Testis (tissue), 3 donors: ENCODE measurements around the gene FBXL17. TPM values are rescaled to one million over a fixed set of nuclear protein-coding genes. Genes with fewer than 3 reads are reported as not detected.

Experiments used
- DNase-seq: peaks from one replicate; pipeline ENCODE4 v3.0.0-alpha.2; 2019
- H3K27ac ChIP-seq, 2 donors: fragments of 200-600 bp; sonication (generic); one replicate each; pipeline ENCODE4 v1.5.1; 2019
- H3K27me3 ChIP-seq: fragments of 200-600 bp; sonication (generic); one replicate; pipeline ENCODE4 v1.5.1; 2019
- H3K36me3 ChIP-seq: fragments of 200-600 bp; sonication (generic); one replicate; pipeline ENCODE4 v1.5.1; 2017; ENCODE audit warnings: low read depth; ENCODE audit errors: missing control alignments
- H3K4me1 ChIP-seq: fragments of 200-600 bp; sonication (generic); one replicate; pipeline ENCODE4 v1.5.1; 2019
- H3K4me3 ChIP-seq, 2 donors: fragments of 200-600 bp; sonication (generic); one replicate each; pipeline ENCODE4 v1.5.1; 2017 to 2019
- H3K9me3 ChIP-seq: fragments of 200-600 bp; sonication (generic); one replicate; pipeline ENCODE4 v1.5.1; 2017
- CTCF ChIP-seq, 3 experiments: fragments of 450-650 bp in 2 of 3; fragments of 200-600 bp in 1 of 3; sonication (generic) in 1 of 3; IDR thresholded peaks; one replicate each; pipeline ENCODE4 v1.5.1; 2016 to 2019; ENCODE audit warnings: antibody characterized with exemption in 3 of 3, mild to moderate bottlenecking in 2 of 3, moderate library complexity in 1 of 3
- POLR2A ChIP-seq: fragments of 450-650 bp; IDR thresholded peaks from one replicate; pipeline ENCODE4 v1.6.1; 2017; ENCODE audit warnings: antibody characterized with exemption, mild to moderate bottlenecking, moderate library complexity
- WGBS, 2 donors: methylation state at CpG; one replicate each; pipeline ENCODE4 v1.1.5; 2018; 5-methylcytosine and 5-hydroxymethylcytosine counted together
- intact Hi-C: fragments of 100-400 bp; cut with DNase I; formaldehyde crosslinking; loops from one replicate; pipeline ENCODE4 v1.15.1; 2023; ENCODE audit warnings: low total_unique reads
- polyA plus RNA-seq: library from polyadenylated mRNA; stranded (reverse); fragments of 350-450 nt; fragmentation: Illumina TruSeq; extraction: RNeasy Lipid Tissue Mini Kit (QIAGEN cat#74804); gene quantifications from one replicate; pipeline ENCODE4 v1.2.3, GENCODE V29; 2014; ENCODE audit warnings: low read depth, low replicate concordance; ENCODE audit not compliant: insufficient read depth
- total RNA-seq, 2 donors: library from RNA; depleted of rRNA; stranded (reverse); fragments of >200 nt; gene quantifications; one replicate each; pipeline ENCODE4 v1.2.3, GENCODE V29; 2016

The FBXL17 gene
- total and polyA plus RNA-seq, 3 donors from 2014 or later: 20.7 to 25.1 (median 22.6) TPM

- DNase-seq: no peak
- no peaks in the 10 kb centered on the region for H3K9me3 ChIP-seq
- TF ChIP-seq CTCF (IDR thresholded peaks at IDR 0.05) (no peak), POLR2A (no peak)
- WGBS, 2 donors: 73 to 84% methylated on average over 3 of the region's 3 CpGs
- H3K4me1 ChIP-seq: no peaks in the 10 kb centered on the region
- H3K27ac ChIP-seq: no peak overlapping the region
- no peak overlapping the region for H3K4me3 ChIP-seq
- intact Hi-C loops: no loop called here
- no peaks in the 10 kb centered on the region for H3K27me3 ChIP-seq
- H3K36me3 ChIP-seq: no peaks in the 10 kb centered on the region
Measured at GRCh38 chr5:107817436-107817835, 564.5 kb downstream of the FBXL17 start.

GRCh38 chr5:107815109-107815508 is 566.8 kb downstream of the FBXL17 start:
- Histone ChIP-seq H3K27me3 (no peaks in the 10 kb centered on the region), H3K4me1 (no peaks in the 10 kb centered on the region), H3K36me3 (no peaks in the 10 kb centered on the region), H3K4me3 (no peak overlapping the region), H3K27ac (no peak overlapping the region), H3K9me3 (no peaks in the 10 kb centered on the region)
- DNase-seq: no peak
- intact Hi-C loops: no loop called here
- WGBS, 2 donors: 79 to 82% methylated on average over 6 to 10 of the region's 10 CpGs
- no peak for TF ChIP-seq POLR2A
- TF ChIP-seq CTCF (IDR thresholded peaks at IDR 0.05): no peak

GRCh38 chr5:107814183-107814827 is 567.6 kb downstream of the FBXL17 start:
- Histone ChIP-seq H3K36me3 (no peaks in the 10 kb centered on the region), H3K9me3 (no peaks in the 10 kb centered on the region), H3K4me3 (no peak overlapping the region), H3K4me1 (no peaks in the 10 kb centered on the region), H3K27me3 (no peaks in the 10 kb centered on the region), H3K27ac (no peak overlapping the region)
- DNase-seq: no peak
- TF ChIP-seq CTCF (IDR thresholded peaks at IDR 0.05) (no peak), POLR2A (no peak)
- WGBS, 2 donors: 89 to 95% methylated on average over 6 to 7 of the region's 7 CpGs
- intact Hi-C loops: no loop called here

- H3K27ac ChIP-seq: no peak overlapping the region
- no peaks in the 10 kb centered on the region for H3K4me1 ChIP-seq
- no peak for DNase-seq
- TF ChIP-seq CTCF (IDR thresholded peaks at IDR 0.05) (no peak), POLR2A (no peak)
- intact Hi-C loops: no loop called here
- no peaks in the 10 kb centered on the region for H3K36me3 ChIP-seq
- H3K4me3 ChIP-seq: no peak overlapping the region
- 93 to 94% methylated on average over 4 of the region's 4 CpGs for WGBS, 2 donors
- H3K9me3 ChIP-seq: no peaks in the 10 kb centered on the region
- no peaks in the 10 kb centered on the region for H3K27me3 ChIP-seq
Measured at GRCh38 chr5:107813559-107813958, 568.3 kb downstream of the FBXL17 start.

GRCh38 chr5:107812570-107813141 is 569.2 kb downstream of the FBXL17 start:
- no peak overlapping the region for H3K4me3 ChIP-seq
- DNase-seq: no peak
- H3K27me3 ChIP-seq: no peaks in the 10 kb centered on the region
- H3K9me3 ChIP-seq: no peaks in the 10 kb centered on the region
- 77 to 84% methylated on average over 8 of the region's 8 CpGs for WGBS, 2 donors
- TF ChIP-seq POLR2A: no peak
- TF ChIP-seq CTCF (IDR thresholded peaks at IDR 0.05): no peak
- H3K4me1 ChIP-seq: no peaks in the 10 kb centered on the region
- intact Hi-C loops: no loop called here
- no peak overlapping the region for H3K27ac ChIP-seq
- H3K36me3 ChIP-seq: no peaks in the 10 kb centered on the region
